Measurements from ENCODE around the gene IQSEC3.

Gene IQSEC3

GRCh38 chr12:144650-145284 lies 78.2 kb downstream of the IQSEC3 start:
- no peak for DNase-seq

DNA sequence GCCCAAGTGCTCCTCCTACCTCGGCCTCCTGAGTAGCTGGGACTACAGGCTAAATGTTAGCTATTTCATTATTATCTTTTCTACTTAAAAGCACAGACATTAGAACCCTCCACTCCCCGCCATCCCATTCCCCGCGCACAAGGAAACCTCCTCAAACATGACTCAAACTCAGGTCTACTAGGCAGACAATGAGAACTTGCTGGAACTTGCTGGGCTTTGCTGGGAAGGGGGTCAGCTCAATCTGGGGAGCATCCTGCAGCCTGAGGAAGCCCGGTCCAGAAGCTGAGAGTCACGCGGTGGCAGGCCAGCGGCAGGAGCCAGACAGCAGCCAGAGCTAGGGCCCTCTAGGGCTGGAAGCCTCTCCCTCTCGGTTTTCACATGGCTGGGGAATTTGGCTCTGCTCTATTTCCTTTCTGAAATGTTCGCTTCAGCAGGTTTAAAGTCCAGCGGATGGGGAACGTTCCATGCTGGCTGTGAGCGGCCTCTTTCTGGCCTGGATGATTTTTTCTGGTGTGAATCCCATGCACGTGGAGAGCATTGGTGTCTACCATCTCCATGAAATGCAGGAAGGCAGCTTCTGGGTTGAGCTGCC lies 78.9 kb downstream of the IQSEC3 start:
- no peak for DNase-seq

DNA sequence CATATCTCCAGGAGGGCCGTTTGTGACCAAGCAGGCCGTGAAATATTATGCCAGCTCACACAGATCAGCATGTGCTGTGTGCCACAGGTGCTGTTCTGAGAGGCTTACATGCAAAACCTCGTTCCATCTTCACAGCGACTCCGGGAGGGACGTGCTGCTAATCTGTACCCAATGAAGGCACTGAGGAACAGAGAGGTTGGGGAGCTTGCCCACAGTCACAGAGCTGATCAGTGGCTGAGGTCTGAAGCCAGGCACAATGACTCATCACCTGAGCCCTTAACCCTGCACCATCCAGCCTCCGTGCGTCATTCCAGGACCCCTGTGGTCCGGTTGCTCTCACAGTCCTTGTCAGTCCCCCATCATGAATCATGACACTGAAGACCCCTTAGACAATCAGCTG lies 80.7 kb downstream of the IQSEC3 start:
- DNase-seq: no peak

DNA sequence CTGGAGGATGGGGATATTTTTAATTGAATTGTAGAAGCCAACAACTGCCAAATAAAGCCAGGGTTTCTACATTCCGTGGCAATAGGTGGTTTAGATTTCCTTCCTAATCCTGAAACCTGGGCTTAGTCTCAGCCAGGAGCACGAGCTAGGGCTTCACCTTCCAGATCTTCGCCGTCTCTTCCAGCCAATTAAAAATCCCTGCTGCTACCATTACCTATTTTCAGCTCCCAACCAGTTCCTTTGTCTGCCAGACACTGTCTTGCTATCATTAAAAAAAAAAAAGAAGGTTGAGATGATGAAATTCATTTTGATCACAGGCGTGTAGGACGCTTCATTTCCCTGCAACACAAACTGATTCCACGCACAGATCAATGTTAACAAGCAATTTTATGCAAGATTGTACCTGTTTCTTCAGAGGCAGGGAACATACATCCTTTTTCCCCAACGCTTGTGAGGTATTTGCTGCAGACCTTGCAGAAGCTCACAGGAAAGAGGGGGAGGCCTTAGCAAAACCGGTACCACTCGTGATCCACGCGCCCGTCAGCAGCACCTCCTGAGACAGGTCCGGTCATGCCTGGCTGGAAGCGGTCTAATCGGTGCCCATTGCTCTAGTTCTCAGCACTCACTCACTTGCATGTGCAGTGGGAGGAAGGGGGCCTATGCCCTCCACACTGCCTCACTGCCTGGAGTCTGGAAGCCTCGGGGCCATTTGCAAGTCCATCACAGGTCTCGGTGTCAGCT lies 82.3 kb downstream of the IQSEC3 start:
- no peak for DNase-seq

GRCh38 chr12:151579-151978 lies 85.0 kb downstream of the IQSEC3 start:
- no peak for DNase-seq

- DNase-seq: no peak
Observed at GRCh38 chr12:152440-152839, 85.9 kb downstream of the IQSEC3 start.

DNA sequence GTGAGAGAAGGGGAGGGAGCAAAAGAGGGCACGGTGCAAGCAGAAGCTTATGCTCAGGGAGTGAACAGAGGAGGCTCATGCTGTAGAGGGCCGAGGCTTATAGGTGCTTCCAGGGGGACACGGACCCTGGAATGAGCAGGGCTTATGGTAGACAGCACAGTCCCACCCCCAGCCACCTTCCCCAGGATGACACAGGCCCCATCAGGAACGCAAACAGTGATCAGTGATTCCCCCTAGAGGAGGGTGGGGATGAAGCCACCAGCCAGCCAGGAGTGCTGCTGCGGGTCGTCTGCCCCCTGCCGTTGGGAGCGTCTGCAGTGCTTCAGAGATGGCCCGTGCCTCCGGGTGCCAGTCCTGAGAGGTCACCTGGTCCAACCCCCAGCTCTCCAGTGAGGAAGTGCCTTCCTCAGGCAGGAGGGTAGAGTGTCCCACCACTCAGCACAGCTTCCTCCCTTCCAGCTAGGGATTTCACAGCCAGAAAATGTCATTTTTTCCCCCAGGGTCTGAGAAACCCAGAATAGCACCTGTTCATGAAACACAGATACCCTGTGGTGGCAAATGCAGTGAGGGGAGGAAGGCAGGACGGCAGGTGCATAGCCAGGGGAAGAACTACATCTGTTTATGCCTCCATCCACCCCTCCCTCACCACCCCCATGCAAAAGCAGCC lies 86.6 kb downstream of the IQSEC3 start:
- no peak for DNase-seq

- DNase-seq: no peak
Observed at GRCh38 chr12:154058-154457, 87.5 kb downstream of the IQSEC3 start.

DNA sequence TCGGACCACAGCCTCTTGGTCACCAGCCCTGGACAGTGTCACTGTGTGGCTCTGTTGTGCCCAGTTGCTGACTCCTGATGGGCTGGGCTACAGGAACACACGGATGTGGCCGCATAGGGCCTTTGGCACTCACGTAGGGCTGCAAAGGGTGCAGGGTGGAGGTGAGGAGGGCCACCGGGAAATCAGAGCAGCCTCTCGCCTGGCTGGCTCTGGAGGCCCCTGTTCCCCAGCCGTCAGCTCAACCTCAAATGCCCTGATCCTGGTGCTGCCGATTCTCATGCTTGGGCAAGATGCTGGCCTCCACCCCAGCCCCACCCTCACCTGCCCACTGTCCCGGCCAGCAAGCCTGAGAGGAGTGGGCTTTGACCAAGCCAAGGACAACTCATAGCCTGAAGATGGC lies 88.4 kb downstream of the IQSEC3 start:
- no peak for DNase-seq

- DNase-seq: no peak
Observed at GRCh38 chr12:155646-156045, 89.1 kb downstream of the IQSEC3 start.

GRCh38 chr12:156945-157344 lies 90.4 kb downstream of the IQSEC3 start:
- DNase-seq: no peak

- no peak for DNase-seq
Observed at GRCh38 chr12:157644-158043, 91.1 kb downstream of the IQSEC3 start.

DNA sequence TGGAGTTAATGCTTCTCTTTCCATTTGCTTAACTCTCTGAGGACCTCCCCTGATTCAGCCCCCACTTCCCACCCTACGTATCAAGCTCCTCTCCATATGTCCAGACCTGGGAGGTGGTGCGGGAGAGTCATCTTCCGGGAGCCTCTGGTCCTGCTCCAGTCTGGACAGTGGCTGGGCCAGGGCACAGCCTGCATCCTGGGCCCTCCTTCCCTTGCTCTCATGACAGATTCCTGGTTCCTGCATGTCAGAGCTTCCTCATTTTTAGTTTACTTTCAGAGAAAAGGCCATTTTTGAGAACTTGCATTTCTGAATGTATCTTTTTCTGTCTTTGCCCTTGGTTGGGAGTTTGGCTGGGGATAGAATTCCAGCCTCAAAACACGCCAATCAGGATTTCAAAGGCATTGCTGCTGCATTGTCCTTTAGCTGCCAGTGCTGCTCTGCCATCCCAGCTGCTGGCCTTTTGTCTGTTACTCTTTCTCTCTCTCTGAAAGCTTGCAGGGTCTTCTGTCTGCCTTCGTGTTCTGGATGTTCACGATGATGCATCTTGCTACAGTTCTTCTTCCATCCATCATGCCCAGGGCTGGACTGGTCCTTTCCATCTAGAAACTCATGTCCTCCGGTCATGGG lies 92.7 kb downstream of the IQSEC3 start:
- no peak for DNase-seq

GRCh38 chr12:160858-161257 lies 94.3 kb downstream of the IQSEC3 start:
- DNase-seq: no peak

DNA sequence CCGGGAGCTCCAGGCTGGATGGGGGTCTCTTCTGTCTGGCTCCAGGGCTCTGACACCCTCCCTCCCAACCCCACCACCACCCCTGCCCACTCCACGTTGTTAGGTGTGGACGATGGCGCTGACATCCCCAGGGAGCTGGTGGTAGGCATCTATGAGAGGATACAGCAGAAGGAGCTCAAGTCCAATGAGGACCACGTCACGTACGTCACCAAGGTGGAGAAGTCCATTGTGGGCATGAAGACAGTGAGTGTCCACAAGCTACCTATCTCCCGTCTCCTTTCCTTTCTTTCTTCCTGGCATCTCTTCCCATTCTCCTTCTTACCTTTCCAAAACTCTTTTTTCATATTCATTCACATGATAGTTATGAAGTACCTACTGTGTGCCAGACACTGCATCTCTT lies 95.3 kb downstream of the IQSEC3 start:
- no peak for DNase-seq

DNA sequence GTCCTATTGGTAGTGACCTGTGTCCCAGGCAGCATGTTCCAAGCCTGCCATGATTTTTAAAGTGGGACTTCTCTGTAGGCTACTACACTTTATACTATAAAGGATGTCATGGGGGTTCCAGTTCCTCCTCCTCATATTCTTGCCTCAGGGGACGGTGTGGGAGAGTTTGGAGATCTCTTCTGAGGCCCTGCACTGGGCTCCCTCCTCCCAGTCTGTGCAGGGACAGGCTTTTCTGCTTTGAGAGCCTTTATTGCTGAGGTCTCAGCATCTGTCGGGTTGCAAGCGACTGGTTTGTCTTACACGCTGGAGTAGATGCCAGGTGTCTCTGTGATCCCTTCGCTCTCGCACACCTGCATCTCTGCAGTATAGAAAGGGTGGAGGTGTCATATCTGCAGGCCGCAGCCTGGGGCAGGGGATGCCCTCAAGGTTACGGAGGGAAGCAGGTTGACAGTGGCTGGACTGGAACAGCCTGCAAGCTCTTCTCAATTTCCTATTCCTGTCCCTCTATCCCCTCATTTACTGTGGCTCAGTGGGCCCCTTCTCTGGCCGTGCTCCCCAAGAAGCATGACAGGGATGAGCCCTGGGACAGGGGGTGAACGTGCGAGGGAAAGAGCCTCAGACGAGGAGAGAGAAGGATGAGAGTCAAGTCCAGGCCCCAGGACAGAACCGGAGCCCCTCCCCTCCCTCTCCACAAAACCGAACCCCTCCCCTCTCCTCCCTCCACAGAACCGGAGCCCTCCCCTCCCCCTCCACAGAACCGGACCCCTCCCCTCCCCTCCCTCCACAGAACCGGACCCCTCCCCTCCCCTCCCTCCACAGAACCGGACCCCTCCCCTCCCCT lies 96.1 kb downstream of the IQSEC3 start:
- DNase-seq: no peak

DNA sequence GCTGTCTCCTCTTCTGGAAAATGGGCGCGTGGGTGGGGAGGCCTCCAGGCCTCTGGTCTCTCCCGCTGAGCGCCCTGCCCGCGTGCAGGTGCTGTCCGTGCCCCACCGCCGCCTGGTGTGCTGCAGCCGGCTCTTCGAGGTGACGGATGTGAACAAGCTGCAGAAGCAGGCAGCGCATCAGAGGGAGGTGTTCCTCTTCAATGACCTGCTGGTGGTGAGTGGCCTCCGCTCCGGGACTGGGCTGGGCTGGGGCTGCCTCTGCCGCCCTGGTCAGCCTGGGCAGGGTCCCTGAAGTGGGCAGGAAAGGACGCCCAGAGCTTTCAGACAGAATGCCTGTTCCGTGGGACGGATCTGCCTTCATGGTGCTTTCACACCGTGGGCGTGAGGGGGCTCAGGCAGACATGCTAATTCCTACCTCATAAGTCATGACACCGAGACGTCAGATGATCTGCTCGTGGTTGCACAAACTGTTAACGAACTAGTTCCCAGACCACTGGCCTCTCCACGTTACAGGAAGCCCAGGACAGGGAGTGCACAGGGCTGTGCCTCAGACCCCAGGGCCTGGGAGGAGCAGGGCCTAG lies 96.9 kb downstream of the IQSEC3 start:
- DNase-seq: no peak

DNA sequence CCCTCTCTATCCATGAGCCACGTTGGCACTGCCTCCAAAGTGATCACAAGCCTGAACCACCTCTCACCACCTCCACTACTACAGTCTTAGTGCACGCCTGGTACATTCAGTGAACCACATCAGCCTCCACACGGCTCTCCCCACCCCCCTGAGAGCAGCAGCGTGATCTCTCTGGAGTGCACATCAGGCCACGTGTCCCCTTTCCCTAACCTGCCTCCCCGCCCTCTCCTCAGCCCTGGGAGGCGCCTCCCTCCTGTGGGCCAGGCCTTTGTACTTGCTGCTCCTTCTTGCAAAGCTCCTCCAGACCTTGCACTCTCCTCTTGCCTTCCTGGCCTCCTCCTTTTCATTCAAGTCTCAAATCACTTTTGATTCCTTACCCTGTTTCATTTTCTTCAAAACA lies 97.6 kb downstream of the IQSEC3 start:
- no peak for DNase-seq

DNA sequence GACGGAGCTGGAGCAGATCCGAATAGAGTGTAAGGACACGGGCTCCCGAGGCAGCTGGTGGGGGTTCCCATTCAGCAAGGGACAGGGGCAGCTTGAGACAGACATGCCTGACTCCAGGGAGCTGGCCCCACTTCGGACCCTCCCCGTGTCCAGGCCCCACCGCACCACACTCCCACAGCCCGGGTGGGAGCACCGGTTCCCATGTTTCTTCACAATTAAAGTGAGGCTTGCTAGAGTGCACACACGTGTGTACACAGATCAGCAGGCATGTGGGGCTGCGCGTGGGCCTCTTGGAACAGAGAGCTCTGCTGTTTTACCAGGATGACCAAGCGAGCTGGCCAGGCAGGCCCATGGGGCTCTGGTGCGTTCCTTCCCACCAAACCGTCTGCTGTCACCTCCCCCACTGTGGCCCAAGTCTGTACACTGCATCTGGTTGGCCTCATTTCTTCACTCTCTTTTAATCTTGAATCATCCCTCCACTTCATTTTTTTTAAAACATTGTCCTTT lies 99.3 kb downstream of the IQSEC3 start:
- DNase-seq: no peak

- DNase-seq: no peak
Observed at GRCh38 chr12:166425-167075, 100.0 kb downstream of the IQSEC3 start.

DNA sequence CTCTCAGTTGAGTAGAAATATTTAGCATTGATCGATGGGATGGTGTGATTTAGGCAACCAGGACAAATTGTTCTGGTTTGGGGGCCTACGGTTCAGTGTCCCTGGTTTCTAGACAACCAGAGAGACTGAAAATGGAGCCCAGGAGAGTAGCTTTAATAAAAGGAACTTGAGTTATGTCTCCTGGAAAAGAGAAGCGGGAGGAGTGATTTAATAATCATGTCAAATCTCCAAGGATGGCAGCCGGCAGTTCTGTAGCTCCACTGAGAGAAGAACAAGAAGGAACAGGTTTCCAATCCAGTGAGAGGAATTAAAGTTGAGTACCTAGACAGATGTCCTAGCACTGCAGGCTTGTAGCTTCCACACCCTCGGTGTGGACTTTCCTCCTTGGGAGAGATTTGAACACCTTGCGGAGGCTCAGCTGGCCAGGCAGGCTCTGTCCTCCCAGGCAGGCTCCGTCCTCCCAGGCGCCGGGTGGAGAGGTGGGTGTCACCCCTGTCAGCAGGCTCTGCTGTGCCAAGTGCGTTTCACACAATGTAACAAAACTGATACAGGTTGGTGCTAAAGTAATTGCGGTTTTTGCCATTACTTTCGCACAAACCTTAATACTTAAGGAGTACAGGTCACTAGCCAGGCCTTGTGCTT lies 101.5 kb downstream of the IQSEC3 start:
- no peak for DNase-seq
